Natural killer cell (primary cell): ENCODE results near the gene GPR22. TPM values are rescaled to one million over a fixed set of nuclear protein-coding genes. Genes with fewer than 3 reads are reported as not detected.

Experiments used
- ATAC-seq, 3 donors: fragments of 150-1000 bp in 2 of 3; fragments of 200-7000 bp in 1 of 3; cut with Tn5 transposase; 1 replicate in 1 of 3; 2 replicates in 2 of 3; pipeline ENCODE4 v1.10.0; 2021; ENCODE audit warnings: mild to moderate bottlenecking in 2 of 3, moderate library complexity in 2 of 3
- DNase-seq, 2 donors: peaks; one replicate each; pipeline versions ENCODE4 v3.0.0 to v3.0.0-alpha.2; 2013 to 2021; ENCODE audit warnings: mixed read lengths in 1 of 2
- H3K27ac ChIP-seq: one replicate; pipeline ENCODE4 v1.5.1; 2013; ENCODE audit warnings: mild to moderate bottlenecking, low read length
- H3K27me3 ChIP-seq: one replicate; pipeline ENCODE4 v1.6.1; 2013; ENCODE audit warnings: low read length; ENCODE audit not compliant: control insufficient read depth, insufficient read depth
- H3K36me3 ChIP-seq: one replicate; pipeline ENCODE4 v1.6.1; 2013; ENCODE audit warnings: low read length; ENCODE audit not compliant: control insufficient read depth, insufficient read depth
- H3K4me1 ChIP-seq: one replicate; pipeline ENCODE4 v1.6.1; 2013; ENCODE audit warnings: low read length; ENCODE audit not compliant: control insufficient read depth, insufficient read depth
- H3K4me3 ChIP-seq: one replicate; pipeline ENCODE4 v1.5.1; 2013; ENCODE audit warnings: low read length
- H3K9me3 ChIP-seq: one replicate; pipeline ENCODE4 v1.6.1; 2013; ENCODE audit warnings: low read length; ENCODE audit not compliant: control insufficient read depth, insufficient read depth
- H3K27ac Mint-ChIP-seq, 2 donors: one replicate each; pipeline ENCODE4 v1.8.0; 2022; ENCODE audit warnings: mild to moderate bottlenecking in 2 of 2, mixed read lengths in 2 of 2, moderate library complexity in 1 of 2
- H3K27me3 Mint-ChIP-seq, 2 donors: one replicate each; pipeline ENCODE4 v1.8.0; 2022; ENCODE audit warnings: low read depth in 2 of 2, mixed read lengths in 2 of 2
- H3K36me3 Mint-ChIP-seq: one replicate; pipeline ENCODE4 v1.8.0; 2022; ENCODE audit warnings: mixed read lengths
- H3K4me1 Mint-ChIP-seq, 2 donors: one replicate each; pipeline ENCODE4 v1.8.0; 2022; ENCODE audit warnings: mixed read lengths in 2 of 2
- H3K4me3 Mint-ChIP-seq: one replicate; pipeline ENCODE4 v1.8.0; 2022; ENCODE audit warnings: mild to moderate bottlenecking, moderate library complexity, mixed read lengths
- H3K9me3 Mint-ChIP-seq, 2 donors: one replicate each; pipeline ENCODE4 v1.8.0; 2022; ENCODE audit warnings: mixed read lengths in 2 of 2
- CTCF ChIP-seq: fragments of 200-600 bp; IDR thresholded peaks from one replicate; pipeline ENCODE4 v1.8.0; 2022; ENCODE audit warnings: antibody characterized with exemption
- WGBS: methylation state at CpG from one replicate; pipeline ENCODE4 v1.1.7; 2013; ENCODE audit warnings: missing lambda C conversion rate; ENCODE audit not compliant: insufficient coverage; 5-methylcytosine and 5-hydroxymethylcytosine counted together
- intact Hi-C: fragments of 100-400 bp; cut with micrococcal nuclease; formaldehyde crosslinking; loops from one replicate; pipeline ENCODE4 v1.14.2; 2022
- total RNA-seq, 4 donors: library from RNA; stranded (reverse); fragments of 120-200 nt in 1 of 4; gene quantifications; one replicate each; pipeline versions ENCODE4 v1.2.3 to v1.2.4, GENCODE V29; 2013 to 2022

Gene GPR22
- total RNA-seq, 3 donors from 2014 or later (not counting 1 experiment from before 2014, with no cell fraction given): not detected

- Histone ChIP-seq H3K36me3 (no peaks in the 10 kb centered on the region), H3K4me3 (no peak overlapping the region), H3K9me3 (no peaks in the 10 kb centered on the region), H3K4me1 (no peaks in the 10 kb centered on the region), H3K27me3 (no peaks in the 10 kb centered on the region), H3K27ac (no peak overlapping the region)
- no peaks in the 10 kb centered on the region for H3K36me3 Mint-ChIP-seq
- ATAC-seq (no peak), DNase-seq (no peak)
- no peak overlapping the region for H3K4me3 Mint-ChIP-seq
- no CpG with 5 or more reads among the region's 1 CpG for WGBS
- H3K27ac Mint-ChIP-seq: no peak overlapping the region
- intact Hi-C loops: no loop called here
- TF ChIP-seq CTCF: no peak
- H3K9me3 Mint-ChIP-seq: no peaks in the 10 kb centered on the region
- no peaks in the 10 kb centered on the region for H3K4me1 Mint-ChIP-seq
- no peaks in the 10 kb centered on the region for H3K27me3 Mint-ChIP-seq
These were observed 1.0 kb upstream of the GPR22 start for GRCh38 chr7:107468824-107469223.

GRCh38 chr7:107471292-107472070 lies 1.6 kb downstream of the GPR22 start:
- peaks cover 0 to 6% of the 10 kb centered on the region in 2 donors for H3K4me1 Mint-ChIP-seq
- H3K36me3 ChIP-seq: no peaks in the 10 kb centered on the region
- H3K9me3 Mint-ChIP-seq: no peaks in the 10 kb centered on the region
- ATAC-seq (no peak), DNase-seq (no peak)
- H3K27me3 ChIP-seq: no peaks in the 10 kb centered on the region
- intact Hi-C loops: no loop called here
- no peaks in the 10 kb centered on the region for H3K36me3 Mint-ChIP-seq
- H3K4me1 ChIP-seq: no peaks in the 10 kb centered on the region
- H3K27me3 Mint-ChIP-seq: no peaks in the 10 kb centered on the region
- 90% methylated on average over 2 of the region's 3 CpGs for WGBS
- no peak overlapping the region for H3K4me3 Mint-ChIP-seq
- H3K27ac Mint-ChIP-seq: no peak overlapping the region
- TF ChIP-seq CTCF: no peak
- no peak overlapping the region for H3K27ac ChIP-seq
- no peaks in the 10 kb centered on the region for H3K9me3 ChIP-seq
- no peak overlapping the region for H3K4me3 ChIP-seq

- H3K4me1 ChIP-seq: no peaks in the 10 kb centered on the region
- H3K27ac ChIP-seq: no peak overlapping the region
These were observed 2.3 kb downstream of the GPR22 start for GRCh38 chr7:107472116-107472515.

More at GRCh38 chr7:107472116-107472515, 2.3 kb downstream of the GPR22 start:
- Histone ChIP-seq H3K9me3 (no peaks in the 10 kb centered on the region), H3K4me3 (no peak overlapping the region), H3K27me3 (no peaks in the 10 kb centered on the region), H3K36me3 (no peaks in the 10 kb centered on the region)
- ATAC-seq (no peak), DNase-seq (no peak)
- intact Hi-C loops: no loop called here
- H3K4me3 Mint-ChIP-seq: no peak overlapping the region
- no peaks in the 10 kb centered on the region for H3K36me3 Mint-ChIP-seq
- H3K4me1 Mint-ChIP-seq: peaks cover 0 to 6% of the 10 kb centered on the region in 2 donors
- 100% methylated on average over 1 of the region's 3 CpGs for WGBS
- H3K27me3 Mint-ChIP-seq: no peaks in the 10 kb centered on the region
- no peak for TF ChIP-seq CTCF
- H3K27ac Mint-ChIP-seq: no peak overlapping the region
- H3K9me3 Mint-ChIP-seq: no peaks in the 10 kb centered on the region
